HCT116 (cell line): Measurements from ENCODE around the gene C13orf46. TPM values are rescaled to one million over a fixed set of nuclear protein-coding genes. Genes with fewer than 3 reads are reported as not detected.

ENCODE experiments used
- ATAC-seq: fragments of 200-7000 bp; cut with Tn5 transposase; 2 replicates; pipeline ENCODE4 v1.9.1; 2020; ENCODE audit warnings: mild to moderate bottlenecking, moderate library complexity
- BruUV-seq: library from RNA; stranded (reverse); fragments of 400-500 nt; replicated peaks from 2 replicates; lab custom pipeline; 2021; lab: Mats Ljungman, UMichigan
- CTCF ChIA-PET: fragments of 300-600 bp; sonication (Branson Sonifier 250); formaldehyde crosslinking; loops from one replicate; lab custom pipeline; 2021; ENCODE audit warnings: antibody characterized with exemption; lab: Charles Lee
- POLR2A ChIA-PET: fragments of 300-600, 350-600 bp; sonication (Branson Sonifier 250); formaldehyde crosslinking; loops from one replicate; lab custom pipeline; 2021; ENCODE audit warnings: antibody characterized with exemption; lab: Charles Lee
- RAD21 ChIA-PET, 2 experiments: fragments of 300-600 bp; sonication (Branson Sonifier 250); formaldehyde crosslinking; loops; one replicate each; lab custom pipeline; 2023; ENCODE audit warnings: low total read pairs in 2 of 2; ENCODE audit not compliant: uncharacterized antibody in 2 of 2, unreplicated experiment in 2 of 2, low non-redundant PET in 1 of 2; lab: Charles Lee
- DNase-seq: peaks from one replicate; pipeline ENCODE4 v3.0.0-alpha.2; 2010; ENCODE audit warnings: low read depth, low spot score
- H2AFZ ChIP-seq: fragments of 200-600 bp; shearing (Covaris generic), sonication (generic); 2 replicates; pipeline ENCODE4 v1.6.1; 2017; ENCODE audit warnings: low read depth, mixed run types, mixed read lengths, antibody characterized with exemption, low read length; ENCODE audit not compliant: poor library complexity, severe bottlenecking
- H3K27ac ChIP-seq: 2 replicates; pipeline ENCODE4 v1.5.1; 2012; ENCODE audit warnings: low read depth, low read length
- H3K27me3 ChIP-seq: fragments of 200-600 bp; sonication (generic); 2 replicates; pipeline ENCODE4 v1.6.1; 2016; ENCODE audit warnings: mixed run types, low read length, mixed read lengths; ENCODE audit not compliant: insufficient read depth
- H3K36me3 ChIP-seq, 2 experiments: fragments of 200-500 bp in 1 of 2; fragments of 200-600 bp in 1 of 2; sonication (Bioruptor generic) in 1 of 2; sonication (generic) in 1 of 2; 2 replicates each; pipeline versions ENCODE4 v1.5.1 to v1.6.1; 2014 to 2016; ENCODE audit warnings: low read length in 2 of 2, inconsistent platforms in 1 of 2, mixed read lengths in 1 of 2, mixed run types in 1 of 2; ENCODE audit not compliant: insufficient read depth in 2 of 2, control insufficient read depth in 1 of 2
- H3K4me1 ChIP-seq, 2 experiments: fragments of 200-600 bp in 1 of 2; sonication (generic) in 1 of 2; 2 replicates each; pipeline versions ENCODE4 v1.5.1 to v1.6.1; 2012 to 2017; ENCODE audit warnings: low read length in 2 of 2, inconsistent platforms in 1 of 2, mild to moderate bottlenecking in 1 of 2, mixed read lengths in 1 of 2, mixed run types in 1 of 2, moderate library complexity in 1 of 2; ENCODE audit not compliant: insufficient read depth in 2 of 2, control insufficient read depth in 1 of 2
- H3K4me2 ChIP-seq: fragments of 200-600 bp; sonication (generic); 2 replicates; pipeline ENCODE4 v1.6.1; 2017; ENCODE audit warnings: mixed run types, low read length, mixed read lengths
- H3K4me3 ChIP-seq, 2 experiments: fragments of 200-600 bp in 1 of 2; sonication (generic) in 1 of 2; replicated peaks in 1 of 2; 2 replicates each; pipeline ENCODE4 v1.5.1; 2011 to 2016; ENCODE audit warnings: low read length in 2 of 2, control low read depth in 1 of 2, low read depth in 1 of 2, mild to moderate bottlenecking in 1 of 2, mixed read lengths in 1 of 2, mixed run types in 1 of 2
- H3K79me2 ChIP-seq: fragments of 200-600 bp; sonication (generic); 2 replicates; pipeline ENCODE4 v1.6.1; 2017; ENCODE audit warnings: mild to moderate bottlenecking, mixed run types, low read length, moderate library complexity, mixed read lengths; ENCODE audit not compliant: insufficient read depth
- H3K9ac ChIP-seq: fragments of 200-600 bp; sonication (generic); 2 replicates; pipeline ENCODE4 v1.6.1; 2016; ENCODE audit warnings: low read length, mixed read lengths
- H3K9me2 ChIP-seq: fragments of 200-600 bp; sonication (generic), shearing (Covaris generic); 2 replicates; pipeline ENCODE4 v1.6.1; 2017; ENCODE audit warnings: mixed run types, mild to moderate bottlenecking, moderate library complexity; ENCODE audit not compliant: insufficient read depth
- H3K9me3 ChIP-seq, 2 experiments: fragments of 200-500 bp in 1 of 2; fragments of 200-600 bp in 1 of 2; sonication (Bioruptor generic) in 1 of 2; sonication (generic) in 1 of 2; 2 replicates each; pipeline ENCODE4 v1.6.1; 2014 to 2017; ENCODE audit warnings: low read length in 2 of 2, mixed read lengths in 2 of 2, inconsistent platforms in 1 of 2, low read depth in 1 of 2, mild to moderate bottlenecking in 1 of 2, mixed run types in 1 of 2, moderate library complexity in 1 of 2; ENCODE audit not compliant: control insufficient read depth in 1 of 2, insufficient read depth in 1 of 2
- H4K20me1 ChIP-seq: fragments of 200-600 bp; sonication (generic), shearing (Covaris generic); 2 replicates; pipeline ENCODE4 v1.6.1; 2017; ENCODE audit warnings: mixed run types, mild to moderate bottlenecking, moderate library complexity; ENCODE audit not compliant: insufficient read depth
- CBX3 ChIP-seq: IDR thresholded peaks from 2 replicates; pipeline ENCODE4 v1.6.1; 2012; ENCODE audit warnings: low read depth
- EGR1 ChIP-seq: IDR thresholded peaks from 2 replicates; pipeline ENCODE4 v1.6.1; 2012; ENCODE audit warnings: low read depth
- EZH2 ChIP-seq: fragments of 200-600 bp; sonication (generic); IDR thresholded peaks from 2 replicates; pipeline ENCODE4 v1.6.1; 2017; ENCODE audit warnings: antibody characterized with exemption, mixed run types
- FOSL1 ChIP-seq: IDR thresholded peaks from 2 replicates; pipeline ENCODE4 v1.6.1; 2012; ENCODE audit warnings: low read depth
- POLR2AphosphoS5 ChIP-seq: IDR thresholded peaks from 2 replicates; pipeline ENCODE4 v1.6.1; 2011; ENCODE audit warnings: mild to moderate bottlenecking, low read depth, low read length, moderate library complexity
- RAD21 ChIP-seq: IDR thresholded peaks from 2 replicates; pipeline ENCODE4 v1.6.1; 2012; ENCODE audit warnings: low read depth, mild to moderate bottlenecking
- SP1 ChIP-seq: IDR thresholded peaks from 2 replicates; pipeline ENCODE4 v1.6.1; 2012; ENCODE audit warnings: low read depth
- TCF7L2 ChIP-seq: IDR thresholded peaks from 2 replicates; pipeline ENCODE4 v1.7.0; 2011; ENCODE audit warnings: borderline replicate concordance, inconsistent platforms; ENCODE audit not compliant: insufficient read depth, insufficient read length; ENCODE audit errors: extremely low read depth
- ZNF274 ChIP-seq: fragments of 200-500 bp; sonication (Bioruptor generic); IDR thresholded peaks from 2 replicates; pipeline ENCODE4 v1.6.1; 2014; ENCODE audit warnings: mild to moderate bottlenecking, low read depth, low read length, inconsistent platforms
- intact Hi-C: fragments of 100-400 bp; cut with micrococcal nuclease; formaldehyde crosslinking; loops from 2 replicates; pipeline ENCODE4 v1.10.0; 2022
- total RNA-seq: library from RNA; stranded (reverse); gene quantifications from one replicate; pipeline ENCODE4 v1.2.1, GENCODE V29; 2021; ENCODE audit not compliant: unreplicated experiment
- TF ChIP-seq, protein P1 (sequence below): IDR thresholded peaks from 2 replicates; pipeline ENCODE4 v1.6.1; 2012; ENCODE audit warnings: low read depth
- TF ChIP-seq, protein P2 (sequence below): IDR thresholded peaks from 2 replicates; pipeline ENCODE4 v1.6.1; 2012
- TF ChIP-seq, protein P3 (sequence below), 3 experiments: fragments of 200-600 bp in 1 of 3; sonication (generic) in 1 of 3; IDR thresholded peaks in 2 of 3; conservative IDR thresholded peaks in 1 of 3; 2 replicates each; pipeline ENCODE4 v1.5.1; 2012 to 2017; ENCODE audit warnings: low read depth in 2 of 3, low read length in 2 of 3, antibody characterized with exemption in 1 of 3, borderline replicate concordance in 1 of 3, control low read depth in 1 of 3, mild to moderate bottlenecking in 1 of 3, mixed read lengths in 1 of 3, mixed run types in 1 of 3, moderate library complexity in 1 of 3; ENCODE audit not compliant: insufficient read depth in 1 of 3

Gene C13orf46
- total RNA-seq, 1 experiment from 2014 or later = 0.93 TPM

GRCh38 chr13:113962975-113963374 lies 10.9 kb downstream of the C13orf46 start:
- TF ChIP-seq, protein P1, sequence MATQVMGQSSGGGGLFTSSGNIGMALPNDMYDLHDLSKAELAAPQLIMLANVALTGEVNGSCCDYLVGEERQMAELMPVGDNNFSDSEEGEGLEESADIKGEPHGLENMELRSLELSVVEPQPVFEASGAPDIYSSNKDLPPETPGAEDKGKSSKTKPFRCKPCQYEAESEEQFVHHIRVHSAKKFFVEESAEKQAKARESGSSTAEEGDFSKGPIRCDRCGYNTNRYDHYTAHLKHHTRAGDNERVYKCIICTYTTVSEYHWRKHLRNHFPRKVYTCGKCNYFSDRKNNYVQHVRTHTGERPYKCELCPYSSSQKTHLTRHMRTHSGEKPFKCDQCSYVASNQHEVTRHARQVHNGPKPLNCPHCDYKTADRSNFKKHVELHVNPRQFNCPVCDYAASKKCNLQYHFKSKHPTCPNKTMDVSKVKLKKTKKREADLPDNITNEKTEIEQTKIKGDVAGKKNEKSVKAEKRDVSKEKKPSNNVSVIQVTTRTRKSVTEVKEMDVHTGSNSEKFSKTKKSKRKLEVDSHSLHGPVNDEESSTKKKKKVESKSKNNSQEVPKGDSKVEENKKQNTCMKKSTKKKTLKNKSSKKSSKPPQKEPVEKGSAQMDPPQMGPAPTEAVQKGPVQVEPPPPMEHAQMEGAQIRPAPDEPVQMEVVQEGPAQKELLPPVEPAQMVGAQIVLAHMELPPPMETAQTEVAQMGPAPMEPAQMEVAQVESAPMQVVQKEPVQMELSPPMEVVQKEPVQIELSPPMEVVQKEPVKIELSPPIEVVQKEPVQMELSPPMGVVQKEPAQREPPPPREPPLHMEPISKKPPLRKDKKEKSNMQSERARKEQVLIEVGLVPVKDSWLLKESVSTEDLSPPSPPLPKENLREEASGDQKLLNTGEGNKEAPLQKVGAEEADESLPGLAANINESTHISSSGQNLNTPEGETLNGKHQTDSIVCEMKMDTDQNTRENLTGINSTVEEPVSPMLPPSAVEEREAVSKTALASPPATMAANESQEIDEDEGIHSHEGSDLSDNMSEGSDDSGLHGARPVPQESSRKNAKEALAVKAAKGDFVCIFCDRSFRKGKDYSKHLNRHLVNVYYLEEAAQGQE = no peak
- TF ChIP-seq FOSL1 (no peak), TCF7L2 (no peak), RAD21 (no peak), POLR2AphosphoS5 (no peak), CBX3 (no peak), EZH2 (no peak), EGR1 (no peak), ZNF274 (no peak), SP1 (no peak)
- TF ChIP-seq, protein P2, sequence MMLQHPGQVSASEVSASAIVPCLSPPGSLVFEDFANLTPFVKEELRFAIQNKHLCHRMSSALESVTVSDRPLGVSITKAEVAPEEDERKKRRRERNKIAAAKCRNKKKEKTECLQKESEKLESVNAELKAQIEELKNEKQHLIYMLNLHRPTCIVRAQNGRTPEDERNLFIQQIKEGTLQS = no peak
- TF ChIP-seq, protein P3, sequence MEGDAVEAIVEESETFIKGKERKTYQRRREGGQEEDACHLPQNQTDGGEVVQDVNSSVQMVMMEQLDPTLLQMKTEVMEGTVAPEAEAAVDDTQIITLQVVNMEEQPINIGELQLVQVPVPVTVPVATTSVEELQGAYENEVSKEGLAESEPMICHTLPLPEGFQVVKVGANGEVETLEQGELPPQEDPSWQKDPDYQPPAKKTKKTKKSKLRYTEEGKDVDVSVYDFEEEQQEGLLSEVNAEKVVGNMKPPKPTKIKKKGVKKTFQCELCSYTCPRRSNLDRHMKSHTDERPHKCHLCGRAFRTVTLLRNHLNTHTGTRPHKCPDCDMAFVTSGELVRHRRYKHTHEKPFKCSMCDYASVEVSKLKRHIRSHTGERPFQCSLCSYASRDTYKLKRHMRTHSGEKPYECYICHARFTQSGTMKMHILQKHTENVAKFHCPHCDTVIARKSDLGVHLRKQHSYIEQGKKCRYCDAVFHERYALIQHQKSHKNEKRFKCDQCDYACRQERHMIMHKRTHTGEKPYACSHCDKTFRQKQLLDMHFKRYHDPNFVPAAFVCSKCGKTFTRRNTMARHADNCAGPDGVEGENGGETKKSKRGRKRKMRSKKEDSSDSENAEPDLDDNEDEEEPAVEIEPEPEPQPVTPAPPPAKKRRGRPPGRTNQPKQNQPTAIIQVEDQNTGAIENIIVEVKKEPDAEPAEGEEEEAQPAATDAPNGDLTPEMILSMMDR (IDR thresholded peaks at IDR 0.05 in 2 of 3, conservative IDR thresholded peaks at IDR 0.05 in 1 of 3; ENCODE audit: borderline replicate concordance in 1 of 3, insufficient read depth in 1 of 3, low read depth in 2 of 3, low read length in 2 of 3) = no peak
- Histone ChIP-seq H4K20me1 (no peaks in the 10 kb centered on the region), H3K4me3 (no peak overlapping the region), H3K27me3 (no peaks in the 10 kb centered on the region), H3K27ac (no peak overlapping the region), H3K9me3 (peaks cover 13 to 22% of the 10 kb centered on the region in 2 experiments; a peak in 3 of 4 replicates), H2AFZ (no peak overlapping the region), H3K4me1 (no peaks in the 10 kb centered on the region), H3K79me2 (no peaks in the 10 kb centered on the region), H3K36me3 (no peaks in the 10 kb centered on the region), H3K9ac (no peak overlapping the region), H3K9me2 (no peaks in the 10 kb centered on the region), H3K4me2 (no peak overlapping the region)
- CTCF ChIA-PET = no interaction called here
- RAD21 ChIA-PET = no interaction called here
- POLR2A ChIA-PET = no interaction called here
- ATAC-seq (no peak), DNase-seq (no peak)
- BruUV-seq = no TSS peak
- intact Hi-C loops = no loop called here
